Gastrocnemius medialis (tissue), 4 donors: ENCODE data around the gene RAB3A.

Experiments used
- POLR2A ChIP-seq, 2 donors: fragments of 450-650 bp; IDR thresholded peaks; one replicate each; pipeline ENCODE4 v1.6.1; 2017; ENCODE audit warnings: antibody characterized with exemption in 2 of 2, mild to moderate bottlenecking in 2 of 2, moderate library complexity in 2 of 2
- TF ChIP-seq, protein P1 (sequence below), 5 experiments: fragments of 450-650 bp in 3 of 5; fragments of 200-600 bp in 2 of 5; sonication (generic) in 2 of 5; IDR thresholded peaks in 4 of 5; conservative IDR thresholded peaks in 1 of 5; 1 replicate in 4 of 5; 2 replicates in 1 of 5; pipeline ENCODE4 v1.5.1; 2016 to 2019; ENCODE audit warnings: antibody characterized with exemption in 5 of 5, mild to moderate bottlenecking in 3 of 5, moderate library complexity in 3 of 5

- no peak for TF ChIP-seq POLR2A (IDR thresholded peaks at IDR 0.05)
- TF ChIP-seq, protein P1, sequence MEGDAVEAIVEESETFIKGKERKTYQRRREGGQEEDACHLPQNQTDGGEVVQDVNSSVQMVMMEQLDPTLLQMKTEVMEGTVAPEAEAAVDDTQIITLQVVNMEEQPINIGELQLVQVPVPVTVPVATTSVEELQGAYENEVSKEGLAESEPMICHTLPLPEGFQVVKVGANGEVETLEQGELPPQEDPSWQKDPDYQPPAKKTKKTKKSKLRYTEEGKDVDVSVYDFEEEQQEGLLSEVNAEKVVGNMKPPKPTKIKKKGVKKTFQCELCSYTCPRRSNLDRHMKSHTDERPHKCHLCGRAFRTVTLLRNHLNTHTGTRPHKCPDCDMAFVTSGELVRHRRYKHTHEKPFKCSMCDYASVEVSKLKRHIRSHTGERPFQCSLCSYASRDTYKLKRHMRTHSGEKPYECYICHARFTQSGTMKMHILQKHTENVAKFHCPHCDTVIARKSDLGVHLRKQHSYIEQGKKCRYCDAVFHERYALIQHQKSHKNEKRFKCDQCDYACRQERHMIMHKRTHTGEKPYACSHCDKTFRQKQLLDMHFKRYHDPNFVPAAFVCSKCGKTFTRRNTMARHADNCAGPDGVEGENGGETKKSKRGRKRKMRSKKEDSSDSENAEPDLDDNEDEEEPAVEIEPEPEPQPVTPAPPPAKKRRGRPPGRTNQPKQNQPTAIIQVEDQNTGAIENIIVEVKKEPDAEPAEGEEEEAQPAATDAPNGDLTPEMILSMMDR (IDR thresholded peaks at IDR 0.05 in 4 of 5, conservative IDR thresholded peaks at IDR 0.05 in 1 of 5), result no peak
Measured at GRCh38 chr19:18171605-18172327, 32.1 kb downstream of the RAB3A start.
